ENCODE data around the gene SEPTIN6.
"Not testable (repeated sequence)": the region's sequence is repeated elsewhere in the genome, so short reads cannot be mapped to it uniquely, and the experiment has no call there.

DNA sequence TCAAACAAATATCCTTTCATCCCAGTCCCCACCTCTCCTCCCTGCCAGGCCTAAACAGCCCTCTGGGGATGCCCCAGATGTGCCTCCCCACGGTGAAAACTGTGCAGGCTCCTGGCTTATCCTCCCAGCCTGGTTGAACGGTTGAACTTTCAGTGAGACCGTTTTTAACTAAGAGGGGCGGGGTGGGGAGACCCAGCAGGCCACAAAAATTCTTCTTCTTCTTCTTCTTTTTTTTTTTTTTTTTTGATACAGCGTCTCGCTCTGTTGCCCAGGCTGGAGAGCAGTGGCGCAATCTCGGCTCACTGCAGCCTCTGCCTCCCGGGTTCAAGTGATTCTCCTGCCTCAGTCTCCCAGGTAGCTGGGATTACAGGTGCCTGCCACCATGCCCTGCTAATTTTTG lies 28.1 kb downstream of the SEPTIN6 start:
- TF ChIP-seq, protein P1, sequence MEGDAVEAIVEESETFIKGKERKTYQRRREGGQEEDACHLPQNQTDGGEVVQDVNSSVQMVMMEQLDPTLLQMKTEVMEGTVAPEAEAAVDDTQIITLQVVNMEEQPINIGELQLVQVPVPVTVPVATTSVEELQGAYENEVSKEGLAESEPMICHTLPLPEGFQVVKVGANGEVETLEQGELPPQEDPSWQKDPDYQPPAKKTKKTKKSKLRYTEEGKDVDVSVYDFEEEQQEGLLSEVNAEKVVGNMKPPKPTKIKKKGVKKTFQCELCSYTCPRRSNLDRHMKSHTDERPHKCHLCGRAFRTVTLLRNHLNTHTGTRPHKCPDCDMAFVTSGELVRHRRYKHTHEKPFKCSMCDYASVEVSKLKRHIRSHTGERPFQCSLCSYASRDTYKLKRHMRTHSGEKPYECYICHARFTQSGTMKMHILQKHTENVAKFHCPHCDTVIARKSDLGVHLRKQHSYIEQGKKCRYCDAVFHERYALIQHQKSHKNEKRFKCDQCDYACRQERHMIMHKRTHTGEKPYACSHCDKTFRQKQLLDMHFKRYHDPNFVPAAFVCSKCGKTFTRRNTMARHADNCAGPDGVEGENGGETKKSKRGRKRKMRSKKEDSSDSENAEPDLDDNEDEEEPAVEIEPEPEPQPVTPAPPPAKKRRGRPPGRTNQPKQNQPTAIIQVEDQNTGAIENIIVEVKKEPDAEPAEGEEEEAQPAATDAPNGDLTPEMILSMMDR (IDR thresholded peaks at IDR 0.05; ENCODE audit: low read depth, low read length): not testable (repeated sequence)
- TF ChIP-seq EZH2phosphoT487 (IDR thresholded peaks at IDR 0.05; ENCODE audit: low read depth): not testable (repeated sequence)

Measured in OCI-LY3 (cell line).